ENCODE measurements around the gene CARD11.

DNA sequence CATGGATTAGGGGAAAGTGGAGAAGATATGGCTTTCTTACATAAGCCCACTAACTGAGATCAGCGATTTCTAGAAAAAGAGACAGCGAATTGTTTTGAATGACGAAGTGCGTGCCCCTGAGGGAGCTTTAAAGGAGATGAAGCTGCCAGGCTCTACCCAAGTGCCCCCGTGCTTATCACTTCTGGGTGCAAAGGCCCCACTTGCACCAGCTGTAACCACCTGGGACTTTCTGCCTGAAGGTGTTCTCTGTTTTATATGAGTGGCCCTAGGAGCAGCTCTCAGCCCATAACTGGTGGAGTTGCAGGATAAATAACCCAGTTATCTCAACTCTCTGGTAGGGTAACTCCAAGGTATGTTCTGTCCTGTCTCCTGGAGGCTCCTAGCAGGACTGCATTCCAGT, 20.4 kb upstream of the CARD11 start:
- TF ChIP-seq TAF1 (IDR thresholded peaks at IDR 0.05; ENCODE audit: borderline replicate concordance, insufficient read depth, low read length) (no peak), POLR2AphosphoS5 (IDR thresholded peaks at IDR 0.05; ENCODE audit: low read depth, low read length) (no peak), SIN3A (IDR thresholded peaks at IDR 0.05; ENCODE audit: borderline replicate concordance, insufficient read depth, low read length) (no peak), REST (IDR thresholded peaks at IDR 0.05; ENCODE audit: insufficient read depth in 1 of 2, low read depth in 2 of 2, low read length in 2 of 2) (no peak), FOXP2 (optimal IDR thresholded peaks at IDR 0.05; ENCODE audit: borderline replicate concordance, extremely low read depth, extremely low read length, insufficient read depth) (no peak)

All from PFSK-1 (cell line).